Skeletal muscle tissue (tissue), 4 donors: Measurements from ENCODE around the gene JCAD. TPM values are rescaled to one million over a fixed set of nuclear protein-coding genes. Genes with fewer than 3 reads are reported as not detected.
"Not testable (repeated sequence)": the region's sequence is repeated elsewhere in the genome, so short reads cannot be mapped to it uniquely, and the experiment has no call there.

Experiments
- H3K27ac ChIP-seq: one replicate; pipeline ENCODE4 v1.7.0; 2013; ENCODE audit warnings: mild to moderate bottlenecking, low read depth, low read length, inconsistent platforms
- H3K27me3 ChIP-seq, 3 donors: one replicate each; pipeline ENCODE4 v1.7.0; 2013; ENCODE audit warnings: low read length in 3 of 3; ENCODE audit not compliant: control insufficient read depth in 3 of 3, insufficient read depth in 3 of 3
- H3K36me3 ChIP-seq, 3 donors: one replicate each; pipeline ENCODE4 v1.7.0; 2013; ENCODE audit warnings: low read length in 3 of 3; ENCODE audit not compliant: control insufficient read depth in 3 of 3, insufficient read depth in 3 of 3
- H3K4me1 ChIP-seq, 3 donors: one replicate each; pipeline ENCODE4 v1.7.0; 2013; ENCODE audit warnings: low read length in 3 of 3, mild to moderate bottlenecking in 3 of 3; ENCODE audit not compliant: control insufficient read depth in 3 of 3, insufficient read depth in 3 of 3
- H3K4me3 ChIP-seq, 3 donors: one replicate each; pipeline ENCODE4 v1.7.0; 2013; ENCODE audit warnings: low read length in 3 of 3
- H3K9ac ChIP-seq, 3 donors: one replicate each; pipeline ENCODE4 v1.7.0; 2013; ENCODE audit warnings: low read length in 3 of 3, mild to moderate bottlenecking in 3 of 3, moderate library complexity in 2 of 3, low read depth in 1 of 3
- H3K9me3 ChIP-seq, 3 donors: one replicate each; pipeline ENCODE4 v1.7.0; 2013; ENCODE audit warnings: low read length in 3 of 3; ENCODE audit not compliant: control insufficient read depth in 3 of 3
- total RNA-seq: library from RNA; depleted of rRNA; stranded (reverse); fragments of >200 nt; gene quantifications from one replicate; pipeline ENCODE4 v1.2.3, GENCODE V29; 2014
- donor health status: Osteomylitis.

JCAD gene
- total RNA-seq, 1 donor from 2014 or later = 19.8 TPM

- Histone ChIP-seq H3K4me1 (peaks cover 15 to 23% (median 19%) of the 10 kb centered on the region in 3 donors), H3K27ac (peak overlapping the region; percentile 25)
Observed at GRCh38 chr10:30029164-30029871, 30.1 kb downstream of the JCAD start.

GRCh38 chr10:30028738-30029030 is 30.7 kb downstream of the JCAD start:
- no peak overlapping the region for H3K4me3 ChIP-seq
- H3K4me1 ChIP-seq = peaks cover 15 to 23% (median 19%) of the 10 kb centered on the region in 3 donors
- peak overlapping the region; percentile 25 for H3K27ac ChIP-seq
- no peaks in the 10 kb centered on the region for H3K9me3 ChIP-seq
- H3K27me3 ChIP-seq = peaks cover 0 to 2% (median 0%) of the 10 kb centered on the region in 3 donors
- H3K36me3 ChIP-seq = no peaks in the 10 kb centered on the region
- H3K9ac ChIP-seq = no peak overlapping the region

More at GRCh38 chr10:30029164-30029871, 30.1 kb downstream of the JCAD start:
- H3K9me3 ChIP-seq = no peaks in the 10 kb centered on the region
- H3K36me3 ChIP-seq = no peaks in the 10 kb centered on the region
- H3K9ac ChIP-seq = no peak overlapping the region
- H3K27me3 ChIP-seq = peaks cover 0 to 2% (median 0%) of the 10 kb centered on the region in 3 donors
- no peak overlapping the region for H3K4me3 ChIP-seq

- peaks cover 15 to 23% (median 19%) of the 10 kb centered on the region in 3 donors for H3K4me1 ChIP-seq
- H3K4me3 ChIP-seq = no peak overlapping the region
- no peak overlapping the region for H3K9ac ChIP-seq
- no peaks in the 10 kb centered on the region for H3K9me3 ChIP-seq
- peaks cover 0 to 2% (median 0%) of the 10 kb centered on the region in 3 donors for H3K27me3 ChIP-seq
- H3K36me3 ChIP-seq = no peaks in the 10 kb centered on the region
- peak overlapping the region; percentile 25 for H3K27ac ChIP-seq
Observed at GRCh38 chr10:30028006-30028737, 31.2 kb downstream of the JCAD start.

- no peak overlapping the region for H3K27ac ChIP-seq
- H3K9ac ChIP-seq = no peak overlapping the region
- H3K4me3 ChIP-seq = no peak overlapping the region
- H3K9me3 ChIP-seq = no peaks in the 10 kb centered on the region
- no peaks in the 10 kb centered on the region for H3K36me3 ChIP-seq
- H3K4me1 ChIP-seq = peaks cover 15 to 23% (median 19%) of the 10 kb centered on the region in 3 donors
- peaks cover 0 to 2% (median 0%) of the 10 kb centered on the region in 3 donors for H3K27me3 ChIP-seq
Observed at GRCh38 chr10:30027057-30028005, 32.1 kb downstream of the JCAD start.

- Histone ChIP-seq H3K27me3 (peaks cover 0 to 2% (median 0%) of the 10 kb centered on the region in 3 donors), H3K4me1 (peaks cover 15 to 23% (median 19%) of the 10 kb centered on the region in 3 donors), H3K9me3 (no peaks in the 10 kb centered on the region), H3K4me3 (no peak overlapping the region), H3K9ac (no peak overlapping the region), H3K36me3 (no peaks in the 10 kb centered on the region), H3K27ac (no peak overlapping the region)
Observed at GRCh38 chr10:30026578-30026977, 32.8 kb downstream of the JCAD start.

- no peaks in the 10 kb centered on the region for H3K9me3 ChIP-seq
- no peak overlapping the region for H3K9ac ChIP-seq
- H3K27ac ChIP-seq = no peak overlapping the region
- H3K4me1 ChIP-seq = peaks cover 15 to 23% (median 19%) of the 10 kb centered on the region in 3 donors
- H3K27me3 ChIP-seq = peaks cover 0 to 2% (median 0%) of the 10 kb centered on the region in 3 donors
- no peak overlapping the region for H3K4me3 ChIP-seq
- H3K36me3 ChIP-seq = no peaks in the 10 kb centered on the region
Observed at GRCh38 chr10:30026080-30026479, 33.3 kb downstream of the JCAD start.

GRCh38 chr10:30025428-30025827 is 34.0 kb downstream of the JCAD start:
- not testable (repeated sequence) for H3K9me3 ChIP-seq, H3K36me3 ChIP-seq, H3K4me3 ChIP-seq, H3K9ac ChIP-seq, H3K27me3 ChIP-seq, H3K27ac ChIP-seq
- H3K4me1 ChIP-seq = peaks cover 15 to 23% (median 19%) of the 10 kb centered on the region in 3 donors

- Histone ChIP-seq H3K9ac (no peak overlapping the region), H3K4me1 (peaks cover 5 to 10% (median 9%) of the 10 kb centered on the region in 3 donors), H3K4me3 (no peak overlapping the region), H3K27ac (no peak overlapping the region), H3K27me3 (no peaks in the 10 kb centered on the region), H3K36me3 (no peaks in the 10 kb centered on the region), H3K9me3 (no peaks in the 10 kb centered on the region)
Observed at GRCh38 chr10:30022590-30022989, 36.8 kb downstream of the JCAD start.

GRCh38 chr10:30019468-30019867 is 39.9 kb downstream of the JCAD start:
- Histone ChIP-seq H3K9ac (no peak overlapping the region), H3K27me3 (no peaks in the 10 kb centered on the region), H3K9me3 (no peaks in the 10 kb centered on the region), H3K36me3 (no peaks in the 10 kb centered on the region), H3K27ac (no peak overlapping the region), H3K4me3 (no peak overlapping the region), H3K4me1 (no peaks in the 10 kb centered on the region)
